Chondrocyte (in vitro differentiated cells): Measurements from ENCODE around the gene ZNF584. TPM values are rescaled to one million over a fixed set of nuclear protein-coding genes. Genes with fewer than 3 reads are reported as not detected.

Source experiments
- DNase-seq: peaks from one replicate; pipeline ENCODE4 v3.0.0; 2021; ENCODE audit warnings: mixed read lengths, low spot score
- H3K27ac Mint-ChIP-seq: one replicate; pipeline ENCODE4 v1.8.0; 2021; ENCODE audit warnings: mild to moderate bottlenecking, moderate library complexity, mixed read lengths; ENCODE audit not compliant: unreplicated experiment
- H3K27me3 Mint-ChIP-seq: 2 replicates; pipeline ENCODE4 v1.8.0; 2021; ENCODE audit warnings: low read depth, mixed read lengths
- H3K36me3 Mint-ChIP-seq: 2 replicates; pipeline ENCODE4 v1.8.0; 2021; ENCODE audit warnings: low read depth, mixed read lengths
- H3K4me1 Mint-ChIP-seq: 2 replicates; pipeline ENCODE4 v1.8.0; 2021; ENCODE audit warnings: low read depth, mild to moderate bottlenecking, mixed read lengths
- H3K4me3 Mint-ChIP-seq: one replicate; pipeline ENCODE4 v1.8.0; 2021; ENCODE audit warnings: mild to moderate bottlenecking, moderate library complexity, mixed read lengths; ENCODE audit not compliant: unreplicated experiment
- H3K9me3 Mint-ChIP-seq: 2 replicates; pipeline ENCODE4 v1.8.0; 2021; ENCODE audit warnings: low read depth, mixed read lengths
- CTCF ChIP-seq: fragments of 200-600 bp; sonication (generic); IDR thresholded peaks from 2 replicates; pipeline ENCODE4 v1.5.0; 2021; ENCODE audit warnings: antibody characterized with exemption, mild to moderate bottlenecking, moderate library complexity
- total RNA-seq: library from RNA; stranded (reverse); gene quantifications from 3 replicates; pipeline ENCODE4 v1.2.1, GENCODE V29; 2021

Gene ZNF584
- total RNA-seq, 1 donor from 2014 or later, result 10.2 TPM

- Mint-ChIP-seq H3K27me3 (peaks cover 6% of the 10 kb centered on the region), H3K27ac (peak overlapping the region; percentile 45)
Measured at GRCh38 chr19:58450856-58451357, 42.5 kb downstream of the ZNF584 start.

GRCh38 chr19:58451358-58452101 lies 43.1 kb downstream of the ZNF584 start, which contains the start of gene ZNF324B:
Gene ZNF324B, plus strand, starts transcription at chr19:58451622. Its CDS starts 2,080 bp downstream, at chr19:58453702.
- DNase-seq, result peak; percentile 98
- Mint-ChIP-seq H3K36me3 (peaks cover 5% of the 10 kb centered on the region), H3K9me3 (no peaks in the 10 kb centered on the region), H3K4me3 (peak within 1 kb of the TSS; percentile 87), H3K27ac (peak within 1 kb of the TSS; percentile 63), H3K4me1 (peaks cover 17% of the 10 kb centered on the region), H3K27me3 (peaks cover 6% of the 10 kb centered on the region)
- peak; percentile 32 for TF ChIP-seq CTCF

More at GRCh38 chr19:58450856-58451357, 42.5 kb downstream of the ZNF584 start:
- H3K4me3 Mint-ChIP-seq, result peak overlapping the region; percentile 87
- no peaks in the 10 kb centered on the region for H3K9me3 Mint-ChIP-seq
- no peak for TF ChIP-seq CTCF
- no peak for DNase-seq
- peaks cover 4% of the 10 kb centered on the region for H3K36me3 Mint-ChIP-seq
- peaks cover 17% of the 10 kb centered on the region for H3K4me1 Mint-ChIP-seq

GRCh38 chr19:58453743-58454142 lies 45.3 kb downstream of the ZNF584 start:
- Mint-ChIP-seq H3K4me3 (no peak overlapping the region), H3K27me3 (peaks cover 2% of the 10 kb centered on the region), H3K36me3 (peaks cover 13% of the 10 kb centered on the region), H3K27ac (no peak overlapping the region), H3K4me1 (peaks cover 17% of the 10 kb centered on the region), H3K9me3 (no peaks in the 10 kb centered on the region)
- TF ChIP-seq CTCF, result no peak
- no peak for DNase-seq

GRCh38 chr19:58455306-58455705 lies 46.9 kb downstream of the ZNF584 start:
- Mint-ChIP-seq H3K27ac (no peak overlapping the region), H3K9me3 (no peaks in the 10 kb centered on the region), H3K27me3 (no peaks in the 10 kb centered on the region), H3K4me3 (no peak overlapping the region), H3K4me1 (peaks cover 17% of the 10 kb centered on the region), H3K36me3 (peaks cover 13% of the 10 kb centered on the region)
- DNase-seq, result no peak
- no peak for TF ChIP-seq CTCF

GRCh38 chr19:58456111-58456510 lies 47.7 kb downstream of the ZNF584 start:
- DNase-seq, result no peak
- no peak for TF ChIP-seq CTCF
- Mint-ChIP-seq H3K4me3 (no peak overlapping the region), H3K4me1 (peaks cover 11% of the 10 kb centered on the region), H3K27me3 (no peaks in the 10 kb centered on the region), H3K9me3 (no peaks in the 10 kb centered on the region), H3K27ac (no peak overlapping the region), H3K36me3 (peaks cover 13% of the 10 kb centered on the region)
